ENCODE measurements around the gene PLIN4.
A peak's percentile ranks its signal among the peaks of the same experiment; 100 is the strongest.

DNA sequence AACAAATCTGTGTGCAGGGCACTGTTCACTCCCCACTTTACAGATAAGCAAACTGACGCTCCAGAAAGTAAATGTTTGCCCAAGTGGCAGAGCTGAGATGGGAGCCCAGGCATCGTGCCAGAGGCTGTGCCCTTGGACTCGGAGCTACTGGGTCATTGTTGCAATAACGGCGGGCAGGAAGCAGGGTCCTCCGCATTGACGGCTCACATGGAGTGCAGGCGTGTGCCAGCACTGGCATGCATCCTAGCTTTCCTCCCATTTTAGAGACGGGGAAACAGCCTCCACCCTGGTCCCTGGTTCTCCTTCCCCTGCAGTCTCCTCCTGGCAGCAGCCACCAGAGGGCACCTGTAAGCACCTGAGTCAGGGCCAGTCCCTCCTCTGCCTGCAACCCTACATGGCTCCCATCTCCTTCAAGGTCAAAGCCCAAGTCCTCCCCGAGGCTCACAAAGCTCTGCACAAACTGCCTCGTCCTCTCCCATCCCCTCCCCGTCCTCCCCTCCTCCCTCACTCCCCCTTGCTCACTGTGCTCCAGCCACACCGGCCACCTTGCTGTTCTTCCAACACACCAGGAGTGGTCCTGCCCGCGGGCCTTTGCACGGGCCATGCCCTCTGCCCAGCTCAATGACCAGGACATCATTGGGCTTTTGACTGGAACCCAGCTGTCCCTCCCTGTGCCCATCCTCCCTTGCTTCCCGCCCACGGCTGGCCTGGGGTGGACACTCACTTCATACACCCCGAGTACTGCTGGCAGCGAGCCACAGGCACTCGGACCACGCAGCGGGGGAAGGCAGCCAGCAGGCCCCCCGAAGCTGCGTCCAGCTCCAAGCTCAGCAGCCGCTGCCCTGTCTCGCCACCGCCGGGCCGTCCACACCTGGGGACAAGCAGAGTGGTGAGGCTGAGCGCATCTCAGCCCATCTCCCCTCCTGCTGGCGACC, 29.3 kb upstream of the PLIN4 start:
- TF ChIP-seq, protein P1, sequence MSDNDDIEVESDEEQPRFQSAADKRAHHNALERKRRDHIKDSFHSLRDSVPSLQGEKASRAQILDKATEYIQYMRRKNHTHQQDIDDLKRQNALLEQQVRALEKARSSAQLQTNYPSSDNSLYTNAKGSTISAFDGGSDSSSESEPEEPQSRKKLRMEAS (IDR thresholded peaks at IDR 0.05; ENCODE audit: low read depth, low read length), result no peak
- TF ChIP-seq CTCF (IDR thresholded peaks at IDR 0.05; ENCODE audit: low read depth, low read length), result peak; percentile 46
